GM23248 (cell line): ENCODE results near the gene SLC9A9. TPM values are rescaled to one million over a fixed set of nuclear protein-coding genes. Genes with fewer than 3 reads are reported as not detected.

ENCODE experiments used
- DNase-seq: peaks from one replicate; pipeline ENCODE4 v3.0.0-alpha.2; 2015
- H2AFZ ChIP-seq: fragments of 200-600 bp; sonication (generic); 2 replicates; pipeline ENCODE4 v1.6.1; 2016; ENCODE audit warnings: antibody characterized with exemption
- H3F3A ChIP-seq: fragments of 200-600 bp; sonication (generic); 2 replicates; pipeline ENCODE4 v1.6.1; 2016; ENCODE audit warnings: mild to moderate bottlenecking, antibody characterized with exemption, mixed run types; ENCODE audit not compliant: insufficient read depth
- H3K27ac ChIP-seq: fragments of 200-600 bp; sonication (generic); 2 replicates; pipeline ENCODE4 v1.5.1; 2016; ENCODE audit warnings: mild to moderate bottlenecking
- H3K27me3 ChIP-seq: fragments of 200-600 bp; sonication (generic); replicated peaks from 2 replicates; pipeline ENCODE4 v1.6.1; 2016; ENCODE audit warnings: mild to moderate bottlenecking; ENCODE audit not compliant: insufficient read depth
- H3K36me3 ChIP-seq: fragments of 200-600 bp; sonication (generic); 2 replicates; pipeline ENCODE4 v1.6.1; 2016; ENCODE audit warnings: low read depth, mild to moderate bottlenecking
- H3K4me1 ChIP-seq: fragments of 200-600 bp; sonication (generic); 2 replicates; pipeline ENCODE4 v1.6.1; 2016; ENCODE audit warnings: mild to moderate bottlenecking; ENCODE audit not compliant: insufficient read depth
- H3K4me2 ChIP-seq: fragments of 200-600 bp; sonication (generic); one replicate; pipeline ENCODE4 v1.6.1; 2016; ENCODE audit warnings: mild to moderate bottlenecking; ENCODE audit not compliant: unreplicated experiment
- H3K4me3 ChIP-seq: fragments of 200-600 bp; sonication (generic); 2 replicates; pipeline ENCODE4 v1.5.1; 2016; ENCODE audit warnings: mild to moderate bottlenecking
- H3K79me2 ChIP-seq: fragments of 200-600 bp; sonication (generic); 2 replicates; pipeline ENCODE4 v1.6.1; 2016; ENCODE audit warnings: mild to moderate bottlenecking; ENCODE audit not compliant: insufficient read depth
- H3K9ac ChIP-seq: fragments of 200-600 bp; sonication (generic); 2 replicates; pipeline ENCODE4 v1.6.1; 2016; ENCODE audit warnings: mild to moderate bottlenecking
- H3K9me2 ChIP-seq: fragments of 200-600 bp; sonication (generic); 2 replicates; pipeline ENCODE4 v1.6.1; 2016; ENCODE audit warnings: mixed run types, mild to moderate bottlenecking, moderate library complexity; ENCODE audit not compliant: insufficient read depth
- H3K9me3 ChIP-seq: fragments of 200-600 bp; sonication (generic); one replicate; pipeline ENCODE4 v1.6.1; 2017; ENCODE audit warnings: low read depth
- H4K20me1 ChIP-seq: fragments of 200-600 bp; sonication (generic); 2 replicates; pipeline ENCODE4 v1.6.0; 2016; ENCODE audit not compliant: insufficient read depth
- EZH2 ChIP-seq: fragments of 200-600 bp; sonication (generic); IDR thresholded peaks from 2 replicates; pipeline ENCODE4 v1.6.1; 2018; ENCODE audit warnings: antibody characterized with exemption, mild to moderate bottlenecking; ENCODE audit not compliant: insufficient read depth, poor library complexity, severe bottlenecking
- EZH2phosphoT487 ChIP-seq: fragments of 200-600 bp; sonication (generic); IDR thresholded peaks from 2 replicates; pipeline ENCODE4 v1.6.1; 2018; ENCODE audit warnings: antibody characterized with exemption, moderate library complexity, mild to moderate bottlenecking, low read depth; ENCODE audit not compliant: insufficient read depth
- WGBS, 2 experiments: methylation state at CpG; one replicate each; pipeline ENCODE4 v1.1.6; 2015 to 2017; ENCODE audit warnings: low lambda C conversion rate in 2 of 2, low coverage in 1 of 2; ENCODE audit errors: missing lambda C conversion rate in 2 of 2; 5-methylcytosine and 5-hydroxymethylcytosine counted together
- in situ Hi-C: fragments of 300-500 bp; cut with MboI; formaldehyde crosslinking; loops from 2 replicates; pipeline ENCODE4 v1.15.0; 2020
- polyA plus RNA-seq: library from polyadenylated mRNA; unstranded; fragments of >200 nt; fragmentation: Nextera tagmentation; extraction: Ambion mirVana; gene quantifications from 2 replicates; pipeline ENCODE4 v1.2.1, GENCODE V29; 2016
- total RNA-seq: library from RNA; depleted of rRNA; stranded (reverse); fragments of >200 nt; shearing (Covaris generic); gene quantifications from 2 replicates; pipeline ENCODE4 v1.2.3, GENCODE V29; 2014

The SLC9A9 gene
- total and polyA plus RNA-seq, 2 experiments from 2014 or later: 2.8 to 3.2 TPM

- no peaks in the 10 kb centered on the region for H3F3A ChIP-seq
- H2AFZ ChIP-seq: no peak overlapping the region
- no peaks in the 10 kb centered on the region for H3K9me2 ChIP-seq
- DNase-seq: no peak
- H3K27me3 ChIP-seq: no peaks in the 10 kb centered on the region
- no peaks in the 10 kb centered on the region for H3K9me3 ChIP-seq
- H3K4me2 ChIP-seq: no peak overlapping the region
- H4K20me1 ChIP-seq: no peaks in the 10 kb centered on the region
- no peak overlapping the region for H3K27ac ChIP-seq
- 47 to 64% methylated on average over 2 of the region's 2 CpGs for WGBS, 2 experiments
- H3K36me3 ChIP-seq: no peaks in the 10 kb centered on the region
- in situ Hi-C loops: no loop called here
- TF ChIP-seq EZH2phosphoT487: no peak
- TF ChIP-seq EZH2: no peak
- no peak overlapping the region for H3K4me3 ChIP-seq
- H3K79me2 ChIP-seq: no peaks in the 10 kb centered on the region
- no peaks in the 10 kb centered on the region for H3K4me1 ChIP-seq
- no peak overlapping the region for H3K9ac ChIP-seq
Observed at GRCh38 chr3:143839980-143840379, 8.3 kb downstream of the SLC9A9 start.

GRCh38 chr3:143837076-143837475 is 11.2 kb downstream of the SLC9A9 start:
- Histone ChIP-seq H3K4me2 (no peak overlapping the region), H3K4me3 (no peak overlapping the region), H3K9me2 (no peaks in the 10 kb centered on the region), H3K27me3 (no peaks in the 10 kb centered on the region), H3F3A (no peaks in the 10 kb centered on the region), H3K9me3 (no peaks in the 10 kb centered on the region), H3K9ac (no peak overlapping the region), H3K36me3 (no peaks in the 10 kb centered on the region), H3K4me1 (no peaks in the 10 kb centered on the region), H2AFZ (no peak overlapping the region), H3K27ac (no peak overlapping the region), H4K20me1 (no peaks in the 10 kb centered on the region), H3K79me2 (no peaks in the 10 kb centered on the region)
- TF ChIP-seq EZH2: no peak
- TF ChIP-seq EZH2phosphoT487: no peak
- WGBS, 2 experiments: 84 to 88% methylated on average over 1 of the region's 1 CpG
- no peak for DNase-seq
- in situ Hi-C loops: no loop called here

DNA sequence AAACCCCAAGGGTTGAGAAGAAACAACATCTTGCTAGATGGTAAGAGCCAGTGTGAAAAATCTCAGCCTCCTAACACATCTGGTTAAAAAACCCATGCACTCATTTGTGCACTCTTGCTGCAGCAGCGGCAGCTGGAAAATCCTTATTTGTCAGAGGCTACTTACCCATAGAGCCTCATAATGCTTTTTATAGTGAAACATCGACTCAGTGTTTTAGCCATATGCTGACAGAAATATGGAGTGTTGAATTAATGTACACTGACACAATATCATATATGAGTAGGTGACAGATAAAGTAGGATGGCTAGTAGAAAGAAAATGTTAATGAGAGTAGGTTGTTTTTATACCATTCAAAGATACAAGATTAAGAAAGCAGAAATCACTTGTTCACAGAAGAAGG is 13.0 kb downstream of the SLC9A9 start:
- no peak for DNase-seq
- in situ Hi-C loops: no loop called here
- H3K27me3 ChIP-seq: no peaks in the 10 kb centered on the region
- peaks cover 12% of the 10 kb centered on the region for H3K4me1 ChIP-seq
- no peaks in the 10 kb centered on the region for H3K9me3 ChIP-seq
- no peak overlapping the region for H3K9ac ChIP-seq
- no peaks in the 10 kb centered on the region for H3K79me2 ChIP-seq
- no peaks in the 10 kb centered on the region for H4K20me1 ChIP-seq
- H3K4me3 ChIP-seq: no peak overlapping the region
- H2AFZ ChIP-seq: no peak overlapping the region
- no peaks in the 10 kb centered on the region for H3K36me3 ChIP-seq
- no peak overlapping the region for H3K4me2 ChIP-seq
- 71 to 72% methylated on average over 2 of the region's 2 CpGs for WGBS, 2 experiments
- H3F3A ChIP-seq: peaks cover 12% of the 10 kb centered on the region
- H3K9me2 ChIP-seq: no peaks in the 10 kb centered on the region
- no peak overlapping the region for H3K27ac ChIP-seq
- TF ChIP-seq EZH2phosphoT487: no peak
- TF ChIP-seq EZH2: no peak

DNA sequence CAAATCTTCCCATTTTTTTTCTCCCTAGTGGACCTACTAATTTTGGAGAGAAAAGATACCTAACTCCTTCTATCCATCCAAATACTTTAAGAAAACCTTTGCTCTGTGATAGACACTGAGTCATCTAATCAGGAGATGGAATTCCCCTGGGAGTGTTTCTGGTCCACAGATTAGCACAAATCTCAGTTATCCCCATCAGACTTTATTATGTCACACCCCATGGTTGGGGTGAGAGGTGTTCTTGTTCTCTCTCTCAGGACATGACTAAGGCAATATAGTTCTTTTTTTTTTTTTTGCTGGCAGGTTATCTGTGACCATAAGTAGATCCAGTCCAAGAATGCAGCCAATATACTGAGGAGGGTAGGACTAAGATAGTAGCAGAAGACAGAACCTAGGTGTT is 15.8 kb downstream of the SLC9A9 start:
- in situ Hi-C loops: no loop called here

GRCh38 chr3:143831994-143832393 is 16.3 kb downstream of the SLC9A9 start:
- no peaks in the 10 kb centered on the region for H3K79me2 ChIP-seq
- no peaks in the 10 kb centered on the region for H3K27me3 ChIP-seq
- in situ Hi-C loops: no loop called here
- peaks cover 12% of the 10 kb centered on the region for H3K4me1 ChIP-seq
- no peaks in the 10 kb centered on the region for H3K9me3 ChIP-seq
- no peak for DNase-seq
- 98 to 100% methylated on average over 1 of the region's 1 CpG for WGBS, 2 experiments
- H3K4me2 ChIP-seq: no peak overlapping the region
- no peaks in the 10 kb centered on the region for H3K9me2 ChIP-seq
- H3K4me3 ChIP-seq: no peak overlapping the region
- no peak overlapping the region; the same call in 1 of the 2 replicates for H3K27ac ChIP-seq
- TF ChIP-seq EZH2: no peak
- TF ChIP-seq EZH2phosphoT487: no peak
- no peak overlapping the region for H2AFZ ChIP-seq
- H3K36me3 ChIP-seq: no peaks in the 10 kb centered on the region
- no peak overlapping the region for H3K9ac ChIP-seq
- peaks cover 14% of the 10 kb centered on the region for H3F3A ChIP-seq
- no peaks in the 10 kb centered on the region for H4K20me1 ChIP-seq

More for the DNA sequence above, 15.8 kb downstream of the SLC9A9 start:
- H3K9me2 ChIP-seq: no peaks in the 10 kb centered on the region
- no peaks in the 10 kb centered on the region for H3K9me3 ChIP-seq
- H3K9ac ChIP-seq: no peak overlapping the region
- no peaks in the 10 kb centered on the region for H3K27me3 ChIP-seq
- TF ChIP-seq EZH2 (no peak), EZH2phosphoT487 (no peak)
- no peak overlapping the region for H2AFZ ChIP-seq
- no peak overlapping the region for H3K4me3 ChIP-seq
- no peak overlapping the region for H3K4me2 ChIP-seq
- no peaks in the 10 kb centered on the region for H4K20me1 ChIP-seq
- no peaks in the 10 kb centered on the region for H3K36me3 ChIP-seq
- DNase-seq: peak; percentile 44
- no peak overlapping the region for H3K27ac ChIP-seq
- peaks cover 12% of the 10 kb centered on the region for H3K4me1 ChIP-seq
- H3F3A ChIP-seq: peaks cover 14% of the 10 kb centered on the region
- H3K79me2 ChIP-seq: no peaks in the 10 kb centered on the region
